GM12891 (cell line): ENCODE measurements around the gene ZIC4.

ENCODE experiments used
- POLR2A ChIP-seq: IDR thresholded peaks from 2 replicates; pipeline ENCODE4 v1.6.1; 2011; ENCODE audit warnings: low read depth, low read length, control low read depth
- POLR2AphosphoS5 ChIP-seq: IDR thresholded peaks from 2 replicates; pipeline ENCODE4 v1.6.1; 2011; ENCODE audit warnings: low read depth, low read length, control low read depth
- POU2F2 ChIP-seq: IDR thresholded peaks from 2 replicates; pipeline ENCODE4 v1.6.1; 2011; ENCODE audit warnings: low read depth, mild to moderate bottlenecking, control low read depth, low read length, moderate library complexity
- SPI1 ChIP-seq: IDR thresholded peaks from 2 replicates; pipeline ENCODE4 v1.6.1; 2011; ENCODE audit warnings: low read depth, low read length, control low read depth
- TAF1 ChIP-seq: IDR thresholded peaks from 2 replicates; pipeline ENCODE4 v1.6.1; 2011; ENCODE audit warnings: low read depth, low read length, control low read depth

- TF ChIP-seq POLR2AphosphoS5, result no peak
- TF ChIP-seq POLR2A, result no peak
- no peak for TF ChIP-seq TAF1
- no peak for TF ChIP-seq SPI1
- TF ChIP-seq POU2F2, result peak; percentile 49; the same call in 1 of the 2 replicates
Measured at GRCh38 chr3:147418808-147419701, 12.7 kb upstream of the ZIC4 start.
